NB4 (cell line): ENCODE data around the gene UTF1.

Experiments used
- DNase-seq: peaks from one replicate; pipeline ENCODE4 v3.0.0; 2010; ENCODE audit warnings: low read depth
- H3K4me3 ChIP-seq: one replicate; pipeline ENCODE4 v1.5.1; 2011; ENCODE audit warnings: mild to moderate bottlenecking, low read depth, low read length, moderate library complexity
- MYC ChIP-seq: IDR thresholded peaks from 2 replicates; pipeline ENCODE4 v1.6.1; 2011; ENCODE audit warnings: low read depth, low read length
- POLR2A ChIP-seq: IDR thresholded peaks from 2 replicates; pipeline ENCODE4 v1.6.1; 2011; ENCODE audit warnings: mild to moderate bottlenecking; ENCODE audit not compliant: insufficient read length; ENCODE audit errors: extremely low read depth
- TF ChIP-seq, protein P1 (sequence below): IDR thresholded peaks from 2 replicates; pipeline ENCODE4 v1.6.1; 2011; ENCODE audit warnings: low read depth, low read length
- TF ChIP-seq, protein P2 (sequence below): IDR thresholded peaks from one replicate; pipeline ENCODE4 v1.5.1; 2012; ENCODE audit warnings: low read depth, low read length

The UTF1 gene

GRCh38 chr10:133214468-133215410 is 15.3 kb upstream of the UTF1 start:
- no peak overlapping the region for H3K4me3 ChIP-seq
- DNase-seq, result no peak
- TF ChIP-seq MYC (no peak), POLR2A (no peak)
- TF ChIP-seq, protein P1, sequence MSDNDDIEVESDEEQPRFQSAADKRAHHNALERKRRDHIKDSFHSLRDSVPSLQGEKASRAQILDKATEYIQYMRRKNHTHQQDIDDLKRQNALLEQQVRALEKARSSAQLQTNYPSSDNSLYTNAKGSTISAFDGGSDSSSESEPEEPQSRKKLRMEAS, result no peak
- TF ChIP-seq, protein P2, sequence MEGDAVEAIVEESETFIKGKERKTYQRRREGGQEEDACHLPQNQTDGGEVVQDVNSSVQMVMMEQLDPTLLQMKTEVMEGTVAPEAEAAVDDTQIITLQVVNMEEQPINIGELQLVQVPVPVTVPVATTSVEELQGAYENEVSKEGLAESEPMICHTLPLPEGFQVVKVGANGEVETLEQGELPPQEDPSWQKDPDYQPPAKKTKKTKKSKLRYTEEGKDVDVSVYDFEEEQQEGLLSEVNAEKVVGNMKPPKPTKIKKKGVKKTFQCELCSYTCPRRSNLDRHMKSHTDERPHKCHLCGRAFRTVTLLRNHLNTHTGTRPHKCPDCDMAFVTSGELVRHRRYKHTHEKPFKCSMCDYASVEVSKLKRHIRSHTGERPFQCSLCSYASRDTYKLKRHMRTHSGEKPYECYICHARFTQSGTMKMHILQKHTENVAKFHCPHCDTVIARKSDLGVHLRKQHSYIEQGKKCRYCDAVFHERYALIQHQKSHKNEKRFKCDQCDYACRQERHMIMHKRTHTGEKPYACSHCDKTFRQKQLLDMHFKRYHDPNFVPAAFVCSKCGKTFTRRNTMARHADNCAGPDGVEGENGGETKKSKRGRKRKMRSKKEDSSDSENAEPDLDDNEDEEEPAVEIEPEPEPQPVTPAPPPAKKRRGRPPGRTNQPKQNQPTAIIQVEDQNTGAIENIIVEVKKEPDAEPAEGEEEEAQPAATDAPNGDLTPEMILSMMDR, result no peak

DNA sequence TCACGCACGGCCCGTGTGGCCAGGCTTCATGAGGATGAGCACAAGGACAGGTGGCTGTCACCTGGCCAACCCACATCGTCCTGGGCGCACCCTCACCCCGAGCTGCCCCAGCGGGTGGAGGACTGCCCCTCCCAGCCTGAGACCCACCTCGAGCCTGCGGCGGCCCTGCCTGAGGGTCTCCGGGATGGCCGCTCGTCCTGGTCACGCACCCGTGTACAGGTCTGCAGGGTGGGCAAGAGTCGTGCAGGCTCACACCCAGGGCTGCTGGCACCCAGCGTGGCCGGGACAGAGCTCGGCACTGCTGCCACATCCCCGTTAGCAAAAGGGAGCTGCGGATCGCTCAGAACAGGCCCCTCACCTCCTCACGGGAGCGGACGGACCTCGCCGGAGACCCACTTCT is 14.4 kb upstream of the UTF1 start:
- TF ChIP-seq MYC, result no peak
- TF ChIP-seq, protein P1, result no peak
- TF ChIP-seq, protein P2, result no peak
- no peak for TF ChIP-seq POLR2A
- H3K4me3 ChIP-seq, result no peak overlapping the region
- no peak for DNase-seq

GRCh38 chr10:133216776-133217175 is 13.2 kb upstream of the UTF1 start:
- no peak overlapping the region for H3K4me3 ChIP-seq
- TF ChIP-seq POLR2A (no peak), MYC (no peak)
- TF ChIP-seq, protein P2, result no peak
- TF ChIP-seq, protein P1, result no peak
- DNase-seq, result no peak

- no peak for DNase-seq
- H3K4me3 ChIP-seq, result no peak overlapping the region
- TF ChIP-seq POLR2A (no peak), MYC (no peak)
- TF ChIP-seq, protein P2, result no peak
- TF ChIP-seq, protein P1, result no peak
These were observed 12.0 kb upstream of the UTF1 start for GRCh38 chr10:133217800-133218589.

GRCh38 chr10:133218891-133219290 is 11.1 kb upstream of the UTF1 start:
- H3K4me3 ChIP-seq, result no peak overlapping the region
- DNase-seq, result no peak
- no peak for TF ChIP-seq POLR2A
- TF ChIP-seq MYC, result no peak
- TF ChIP-seq, protein P1, result no peak
- TF ChIP-seq, protein P2, result no peak
